Cardiac fibroblast (primary cell): ENCODE results near the gene COL1A2.
A peak's percentile ranks its signal among the peaks of the same experiment; 100 is the strongest.

Experiments used
- DNase-seq, 2 donors: peaks; one replicate each; pipeline versions ENCODE4 v3.0.0 to v3.0.0-alpha.2; 2010; ENCODE audit warnings: low read depth in 2 of 2
- H3K4me3 ChIP-seq, 2 donors: replicated peaks in 1 of 2; 1 replicate in 1 of 2; 2 replicates in 1 of 2; pipeline ENCODE4 v1.5.1; 2011; ENCODE audit warnings: low read depth in 2 of 2, low read length in 2 of 2, mild to moderate bottlenecking in 2 of 2, moderate library complexity in 1 of 2
- TF ChIP-seq, protein P1 (sequence below): IDR thresholded peaks from one replicate; pipeline ENCODE4 v1.5.1; 2011; ENCODE audit warnings: low read depth, mild to moderate bottlenecking, low read length, inconsistent platforms

COL1A2 gene

DNA sequence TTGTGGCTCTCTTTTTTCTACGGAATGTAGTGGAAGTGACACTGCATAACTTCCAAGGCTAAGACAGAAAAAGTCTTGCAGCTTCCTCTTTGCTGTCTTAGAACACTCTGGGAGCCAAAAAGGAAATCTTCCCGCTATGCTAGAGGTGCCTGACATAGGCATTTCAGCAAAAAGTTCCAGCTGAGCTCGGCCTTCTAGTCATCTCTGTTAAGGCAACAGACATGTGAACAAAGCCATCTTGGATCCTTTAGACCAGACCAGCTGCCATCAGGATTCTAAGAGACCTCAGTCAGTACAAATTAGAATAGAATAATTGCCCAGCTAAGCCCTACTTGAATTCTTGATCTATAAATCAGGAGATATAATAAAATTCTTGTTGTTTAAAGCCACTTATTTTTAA lies 16.3 kb upstream of the COL1A2 start:
- H3K4me3 ChIP-seq = no peak overlapping the region
- peak in 1 of 2 donors; percentile 25 for DNase-seq
- TF ChIP-seq, protein P1, sequence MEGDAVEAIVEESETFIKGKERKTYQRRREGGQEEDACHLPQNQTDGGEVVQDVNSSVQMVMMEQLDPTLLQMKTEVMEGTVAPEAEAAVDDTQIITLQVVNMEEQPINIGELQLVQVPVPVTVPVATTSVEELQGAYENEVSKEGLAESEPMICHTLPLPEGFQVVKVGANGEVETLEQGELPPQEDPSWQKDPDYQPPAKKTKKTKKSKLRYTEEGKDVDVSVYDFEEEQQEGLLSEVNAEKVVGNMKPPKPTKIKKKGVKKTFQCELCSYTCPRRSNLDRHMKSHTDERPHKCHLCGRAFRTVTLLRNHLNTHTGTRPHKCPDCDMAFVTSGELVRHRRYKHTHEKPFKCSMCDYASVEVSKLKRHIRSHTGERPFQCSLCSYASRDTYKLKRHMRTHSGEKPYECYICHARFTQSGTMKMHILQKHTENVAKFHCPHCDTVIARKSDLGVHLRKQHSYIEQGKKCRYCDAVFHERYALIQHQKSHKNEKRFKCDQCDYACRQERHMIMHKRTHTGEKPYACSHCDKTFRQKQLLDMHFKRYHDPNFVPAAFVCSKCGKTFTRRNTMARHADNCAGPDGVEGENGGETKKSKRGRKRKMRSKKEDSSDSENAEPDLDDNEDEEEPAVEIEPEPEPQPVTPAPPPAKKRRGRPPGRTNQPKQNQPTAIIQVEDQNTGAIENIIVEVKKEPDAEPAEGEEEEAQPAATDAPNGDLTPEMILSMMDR = no peak

DNA sequence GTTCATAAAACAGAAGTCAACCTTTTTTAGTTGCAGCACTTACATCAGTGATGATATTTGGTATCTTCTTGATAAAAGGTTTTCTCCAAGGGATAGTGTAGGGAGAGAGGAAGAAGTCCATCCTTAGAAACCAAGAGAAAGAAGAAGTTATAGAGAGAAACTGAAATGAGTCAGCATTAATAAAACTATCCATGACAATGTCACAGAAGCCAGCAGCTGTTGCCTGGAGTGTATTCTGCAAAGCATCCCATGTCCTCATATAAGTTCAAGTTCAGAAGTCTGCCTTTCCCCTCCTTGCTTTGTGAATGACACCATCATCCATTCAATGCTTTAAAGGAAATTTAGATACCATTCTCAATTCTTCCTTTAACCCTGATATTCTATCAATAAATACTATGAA lies 14.4 kb upstream of the COL1A2 start:
- TF ChIP-seq, protein P1 = no peak
- no peak overlapping the region for H3K4me3 ChIP-seq

DNA sequence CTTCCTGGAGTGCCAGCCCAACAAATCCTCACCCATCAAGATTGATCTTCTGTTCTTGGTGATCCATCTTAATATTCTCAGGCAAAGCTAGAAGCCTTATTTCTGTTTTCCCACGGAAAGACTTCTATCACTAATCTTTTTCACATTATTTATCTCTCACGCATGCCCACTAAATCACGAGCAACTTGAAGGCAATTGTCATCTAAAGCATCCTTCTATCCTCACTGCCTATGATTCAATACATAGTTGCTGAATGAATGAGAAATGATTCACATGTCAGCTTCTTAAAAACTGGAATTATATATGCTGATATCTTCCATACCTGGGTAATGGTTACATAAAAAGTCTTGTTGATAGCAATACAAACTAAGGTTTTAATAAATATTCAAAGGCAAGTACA lies 12.6 kb upstream of the COL1A2 start:
- peak in 1 of 2 donors; percentile 84 for DNase-seq
- TF ChIP-seq, protein P1 = no peak
- H3K4me3 ChIP-seq = no peak overlapping the region

More for the DNA sequence above, 14.4 kb upstream of the COL1A2 start:
- no peak for DNase-seq

DNA sequence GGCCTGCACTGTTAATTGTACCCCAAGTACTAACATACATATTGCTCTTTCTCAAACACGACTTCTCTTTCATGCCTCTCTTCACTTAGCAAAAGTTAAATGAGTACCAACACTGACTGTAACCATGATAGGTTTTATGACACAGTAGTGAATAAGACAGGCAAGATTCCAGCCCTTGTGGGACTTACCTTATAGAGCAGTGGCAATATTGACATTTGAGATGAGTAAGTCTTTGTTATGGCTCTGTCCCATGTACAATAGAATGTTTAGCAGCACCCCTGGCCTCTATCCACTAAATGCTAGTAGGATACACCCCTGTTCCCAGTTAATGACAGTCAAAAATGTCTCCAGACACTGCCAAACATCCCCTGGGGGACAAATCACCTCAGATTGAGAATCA lies 11.9 kb upstream of the COL1A2 start:
- TF ChIP-seq, protein P1 = no peak
- H3K4me3 ChIP-seq = no peak overlapping the region
- peak in 1 of 2 donors; percentile 65 for DNase-seq

DNA sequence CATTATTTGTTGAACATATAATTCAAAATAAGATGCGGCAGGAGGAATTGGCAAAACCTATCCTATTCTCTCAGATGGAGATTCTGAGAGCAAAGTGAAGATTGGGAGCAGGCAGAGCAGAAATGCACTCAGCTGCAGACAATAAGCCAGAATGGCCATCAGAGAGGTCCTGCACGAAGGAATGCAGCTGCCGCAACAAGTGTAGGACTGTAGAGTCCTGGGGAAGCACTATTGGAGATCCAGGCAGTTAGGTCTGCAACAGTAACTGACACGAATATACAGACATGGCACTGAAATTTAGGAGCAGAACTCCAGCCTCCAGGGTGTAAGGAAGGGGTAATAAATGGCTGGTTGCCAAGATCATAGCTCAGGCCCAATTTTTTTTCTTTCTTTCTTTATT lies 10.4 kb upstream of the COL1A2 start:
- DNase-seq = no peak
- no peak overlapping the region for H3K4me3 ChIP-seq
- TF ChIP-seq, protein P1 = no peak

DNA sequence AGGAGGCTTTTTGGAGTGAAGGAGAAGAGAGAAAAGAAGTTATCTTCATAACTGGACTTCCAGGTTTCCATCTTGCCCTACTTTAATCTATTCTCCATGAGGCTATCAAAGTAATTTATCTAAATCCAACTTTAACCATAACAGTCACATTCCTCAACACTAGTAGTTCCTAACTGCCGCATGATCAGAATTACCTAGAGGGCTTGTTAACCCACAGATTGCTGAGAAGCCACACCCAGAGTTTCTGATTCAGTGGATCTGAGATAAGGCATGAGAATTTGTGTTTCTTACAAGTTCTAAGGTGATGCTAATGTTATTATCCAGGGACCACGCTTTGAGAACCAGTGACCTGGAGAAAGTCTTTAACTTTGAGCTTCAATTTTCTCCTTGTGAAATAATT lies 8.3 kb upstream of the COL1A2 start:
- H3K4me3 ChIP-seq = no peak overlapping the region
- TF ChIP-seq, protein P1 = no peak
- no peak for DNase-seq

DNA sequence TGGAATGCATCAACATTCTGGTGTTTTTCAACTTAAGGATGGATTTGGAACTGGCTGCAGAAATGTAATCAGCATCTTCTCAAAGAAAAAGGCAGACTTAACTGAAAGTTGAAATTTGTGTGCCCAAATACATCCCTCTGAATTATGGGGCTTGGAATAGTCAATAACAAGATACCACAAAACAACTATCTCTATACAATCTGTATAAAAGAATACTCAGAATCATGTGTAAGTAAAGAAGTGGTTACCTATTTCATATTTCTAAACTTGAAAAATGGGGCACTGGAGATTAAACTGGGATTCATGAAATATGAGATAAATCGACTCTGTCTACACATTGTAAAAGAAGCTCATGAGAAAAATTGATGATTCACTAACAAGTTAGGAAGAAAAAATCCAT lies 6.2 kb upstream of the COL1A2 start:
- TF ChIP-seq, protein P1 = no peak
- H3K4me3 ChIP-seq = no peak overlapping the region
- no peak for DNase-seq
